Measurements from ENCODE around the gene TRPT1.

Gene TRPT1

DNA sequence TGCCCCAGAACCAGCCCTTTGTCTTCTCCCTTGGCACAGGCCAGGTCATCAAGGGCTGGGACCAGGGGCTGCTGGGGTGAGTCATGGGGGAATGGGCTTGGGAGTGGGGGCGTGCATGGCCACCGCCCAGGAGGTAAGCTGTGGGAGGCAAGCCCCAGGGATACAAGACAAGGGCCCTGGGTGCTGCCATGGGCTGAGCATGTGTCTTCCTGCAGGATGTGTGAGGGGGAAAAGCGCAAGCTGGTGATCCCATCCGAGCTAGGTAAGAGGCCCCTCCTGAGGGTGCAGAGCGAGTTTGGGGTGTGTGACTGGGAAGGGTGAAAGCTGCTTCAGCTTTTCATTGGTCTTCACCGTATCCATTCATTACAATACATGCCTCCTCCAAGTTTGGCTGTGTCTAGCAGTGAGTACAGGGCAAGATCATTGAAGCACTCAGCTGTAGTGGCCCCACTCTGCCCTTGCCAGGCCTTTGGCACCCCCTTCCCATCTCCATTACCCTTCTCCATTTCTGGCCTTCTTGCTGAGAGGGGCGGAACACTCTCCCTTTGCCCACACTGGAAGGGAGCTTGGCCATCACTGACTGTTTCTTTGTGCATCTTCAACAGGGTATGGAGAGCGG is 17.4 kb upstream of the TRPT1 start:
- Mint-ChIP-seq H3K27me3 (ENCODE audit: low read depth) (no peaks in the 10 kb centered on the region), H3K27ac (peak overlapping the region; percentile 67), H3K36me3 (ENCODE audit: low read depth) (peaks cover 6% of the 10 kb centered on the region), H3K4me3 (peak overlapping the region; percentile 95), H3K4me1 (ENCODE audit: low read depth) (peaks cover 29% of the 10 kb centered on the region), H3K9me3 (no peaks in the 10 kb centered on the region)

DNA sequence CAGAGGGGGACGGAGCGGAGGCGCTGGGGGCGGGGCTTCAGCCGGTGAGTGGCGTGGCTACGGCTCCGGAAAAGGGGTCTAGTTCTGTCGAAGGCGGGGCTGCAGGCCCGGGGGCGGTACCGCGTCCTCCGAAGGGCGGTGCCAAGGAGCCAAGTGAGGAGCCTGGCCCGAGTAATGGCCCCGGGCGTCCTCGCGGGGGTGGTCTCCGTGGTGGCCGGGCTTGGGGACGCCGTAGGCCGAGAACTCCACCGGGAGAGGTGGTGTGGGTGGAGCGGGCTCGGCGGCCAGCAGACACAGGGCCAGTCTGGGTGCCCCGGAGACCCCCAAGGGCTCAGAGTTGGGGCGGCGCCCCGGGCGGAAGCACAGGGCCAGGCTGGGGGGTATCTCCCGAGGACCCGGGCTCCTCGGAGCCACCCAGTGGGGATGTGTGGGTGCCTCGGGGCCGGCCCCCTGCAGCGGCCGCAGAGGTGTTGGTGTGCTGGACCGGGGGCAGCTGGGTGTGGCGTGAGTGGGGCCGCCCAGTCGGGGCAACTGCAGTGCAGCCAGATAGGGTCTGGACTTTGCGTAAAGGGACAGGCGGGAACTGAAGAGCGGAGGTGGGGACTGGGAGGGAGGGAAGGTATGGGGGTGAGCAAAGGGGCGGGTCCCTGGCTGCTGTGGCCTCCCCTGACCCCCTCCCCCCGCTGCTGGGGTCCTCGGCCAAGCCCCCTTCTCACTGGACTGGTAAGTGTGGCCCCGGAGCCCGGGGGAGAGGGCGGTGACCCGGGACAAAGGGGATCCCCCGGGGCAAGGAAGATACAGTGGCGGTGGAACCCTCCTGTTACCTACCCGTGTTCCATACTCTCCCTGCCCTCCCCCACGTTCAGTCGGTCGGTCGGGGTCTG is 15.7 kb upstream of the TRPT1 start:
- peaks cover 11% of the 10 kb centered on the region for H3K36me3 Mint-ChIP-seq (ENCODE audit: low read depth)
- H3K27ac Mint-ChIP-seq = peak overlapping the region; percentile 97
- H3K27me3 Mint-ChIP-seq (ENCODE audit: low read depth) = no peaks in the 10 kb centered on the region
- H3K9me3 Mint-ChIP-seq = no peaks in the 10 kb centered on the region
- peaks cover 24% of the 10 kb centered on the region for H3K4me1 Mint-ChIP-seq (ENCODE audit: low read depth)
- peak overlapping the region; percentile 95 for H3K4me3 Mint-ChIP-seq

DNA sequence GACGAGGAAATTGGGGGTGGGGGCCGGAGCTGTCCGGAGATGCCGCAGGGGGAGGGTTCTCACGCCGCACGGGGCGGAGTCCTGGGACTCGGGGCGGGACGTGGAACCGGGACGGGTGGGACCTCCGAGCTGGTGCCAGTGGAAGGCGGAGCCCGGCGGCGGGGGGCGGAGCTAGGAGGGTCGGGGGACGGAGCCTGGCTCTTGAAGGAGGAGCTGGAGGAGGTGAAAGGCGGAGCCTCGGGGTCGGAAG is 15.2 kb upstream of the TRPT1 start:
- Mint-ChIP-seq H3K36me3 (ENCODE audit: low read depth) (peaks cover 11% of the 10 kb centered on the region), H3K9me3 (no peaks in the 10 kb centered on the region), H3K27me3 (ENCODE audit: low read depth) (no peaks in the 10 kb centered on the region), H3K27ac (peak overlapping the region; percentile 97), H3K4me3 (peak overlapping the region; percentile 95), H3K4me1 (ENCODE audit: low read depth) (peaks cover 24% of the 10 kb centered on the region)

DNA sequence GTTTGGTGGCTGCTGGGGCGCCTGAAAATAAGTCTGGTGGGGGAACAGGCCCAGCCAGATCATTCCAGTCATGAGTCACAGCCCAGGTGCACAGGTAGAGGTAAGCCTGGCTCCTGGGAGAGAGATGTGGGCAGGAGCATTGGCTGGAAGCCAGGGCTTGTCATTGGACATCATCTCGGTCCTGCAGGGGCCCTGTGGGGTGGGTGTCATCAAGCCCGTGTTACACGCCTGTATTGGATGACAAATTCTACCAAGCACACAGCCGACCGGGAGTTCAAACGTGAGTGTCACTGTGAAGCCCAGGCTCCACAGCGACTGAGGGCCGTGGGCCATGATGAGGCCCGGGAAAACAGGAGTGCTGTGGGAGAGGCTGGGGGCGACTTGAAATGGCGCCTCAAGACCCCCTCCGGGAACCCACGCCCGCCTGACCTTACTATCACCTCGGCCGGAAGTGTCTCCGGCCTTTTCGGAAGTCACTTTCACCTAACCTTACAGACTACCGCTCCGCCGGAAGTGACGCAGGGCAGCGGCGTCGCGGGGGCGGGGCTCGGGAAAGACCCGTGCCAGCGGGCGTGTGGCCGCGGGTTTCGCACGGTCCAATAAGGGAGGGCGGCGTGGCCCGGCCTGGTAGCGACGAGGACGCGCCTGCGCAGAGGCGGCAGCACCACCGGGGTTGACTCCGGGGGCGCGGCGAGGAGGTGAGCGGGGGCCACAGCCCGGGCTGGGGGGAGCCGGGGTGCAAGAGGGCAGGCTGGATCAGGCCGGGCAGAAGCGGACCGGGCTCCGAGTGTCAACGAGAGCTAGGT is 14.7 kb upstream of the TRPT1 start, which contains the start of gene FKBP2:
FKBP2 (plus strand) TSS at position 661 of the 806 bp plus-strand sequence. CDS start 1,293 bp downstream, outside the sequence.
- H3K9me3 Mint-ChIP-seq = no peaks in the 10 kb centered on the region
- H3K27me3 Mint-ChIP-seq (ENCODE audit: low read depth) = no peaks in the 10 kb centered on the region
- H3K4me3 Mint-ChIP-seq = peak within 1 kb of the TSS; percentile 95
- peaks cover 11% of the 10 kb centered on the region for H3K36me3 Mint-ChIP-seq (ENCODE audit: low read depth)
- peak within 1 kb of the TSS; percentile 97 for H3K27ac Mint-ChIP-seq
- peaks cover 24% of the 10 kb centered on the region for H3K4me1 Mint-ChIP-seq (ENCODE audit: low read depth)

DNA sequence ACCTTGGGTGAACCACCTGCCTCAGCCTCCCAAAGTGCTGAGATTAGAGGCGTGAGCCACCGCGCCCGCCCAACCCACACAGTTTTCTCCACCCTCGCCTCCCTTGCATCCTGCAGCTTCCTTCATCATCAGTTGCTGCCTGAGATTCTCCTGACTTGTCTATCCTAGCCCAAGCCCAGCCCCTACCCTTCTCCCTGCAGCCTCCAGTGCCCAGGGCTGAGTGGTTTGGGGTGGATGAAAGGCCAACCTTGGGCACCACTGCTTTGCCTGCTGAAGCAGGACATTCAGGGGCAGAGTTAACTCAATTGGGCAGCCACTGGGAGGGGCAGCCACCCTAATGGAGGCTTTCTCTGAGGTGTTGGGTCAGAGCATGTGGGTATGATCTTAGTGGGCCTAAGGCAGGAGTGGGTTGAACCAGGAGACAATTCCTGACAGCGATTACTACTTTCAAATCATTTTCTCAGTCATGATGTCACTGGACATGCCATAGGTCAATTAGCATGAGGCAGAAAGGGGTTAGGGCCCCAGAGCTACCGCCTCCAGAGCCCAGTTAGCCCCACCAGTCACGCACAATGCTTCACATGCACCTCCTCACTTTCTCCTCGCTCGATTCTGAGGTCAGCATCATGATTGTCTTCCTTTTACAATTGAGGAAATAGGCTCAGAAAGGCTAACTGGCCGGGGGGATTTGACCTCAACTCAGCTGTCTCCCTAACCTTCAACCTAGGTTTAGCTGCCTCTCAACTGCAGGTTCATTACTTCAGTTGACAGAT is 13.9 kb upstream of the TRPT1 start:
- Mint-ChIP-seq H3K36me3 (ENCODE audit: low read depth) (peaks cover 11% of the 10 kb centered on the region), H3K27ac (peak overlapping the region; percentile 97), H3K4me1 (ENCODE audit: low read depth) (peaks cover 27% of the 10 kb centered on the region), H3K9me3 (no peaks in the 10 kb centered on the region), H3K4me3 (peak overlapping the region; percentile 95), H3K27me3 (ENCODE audit: low read depth) (no peaks in the 10 kb centered on the region)

DNA sequence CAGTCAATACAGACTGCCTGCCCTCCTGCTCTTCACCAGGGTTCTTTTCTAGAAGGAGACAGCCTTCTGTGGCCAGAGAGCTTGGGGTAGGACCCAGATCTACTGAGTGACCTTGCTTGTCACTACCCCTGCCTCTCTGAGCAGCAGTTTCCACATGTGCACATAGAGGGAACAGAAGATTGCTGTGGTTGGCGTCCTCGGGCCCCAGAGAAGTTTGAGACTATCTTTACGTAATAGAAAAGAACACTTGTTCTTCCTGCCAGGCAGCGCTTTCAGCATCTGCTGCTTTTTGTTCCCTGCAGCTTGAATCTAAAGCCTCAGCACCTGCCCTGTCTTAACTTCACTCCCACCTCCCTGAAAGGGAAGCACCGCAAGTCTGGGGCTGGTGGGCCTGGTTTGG is 13.0 kb upstream of the TRPT1 start:
- Mint-ChIP-seq H3K36me3 (ENCODE audit: low read depth) (peaks cover 11% of the 10 kb centered on the region), H3K4me3 (no peak overlapping the region), H3K27ac (peak overlapping the region; percentile 52), H3K27me3 (ENCODE audit: low read depth) (no peaks in the 10 kb centered on the region), H3K9me3 (no peaks in the 10 kb centered on the region), H3K4me1 (ENCODE audit: low read depth) (peaks cover 27% of the 10 kb centered on the region)

DNA sequence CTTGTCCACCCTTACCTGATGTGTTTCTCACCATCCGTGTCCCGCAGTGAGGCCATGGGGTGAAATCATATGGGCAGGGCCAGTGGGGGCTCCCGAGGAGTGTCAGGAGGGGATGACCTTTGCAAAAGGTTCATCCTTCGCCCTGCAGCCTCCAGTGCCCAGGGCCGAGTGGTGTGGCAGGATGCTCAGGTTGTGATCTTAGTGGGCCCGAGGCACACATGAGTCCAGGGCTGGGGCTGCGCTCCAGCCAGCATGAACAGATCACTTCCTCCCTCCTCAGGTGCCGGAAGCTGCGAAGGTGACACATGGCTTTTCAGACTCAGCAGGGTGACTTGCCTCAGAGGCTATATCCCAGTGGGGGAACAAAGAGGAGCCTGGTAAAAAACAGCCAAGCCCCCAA is 12.1 kb upstream of the TRPT1 start:
- Mint-ChIP-seq H3K27me3 (ENCODE audit: low read depth) (no peaks in the 10 kb centered on the region), H3K27ac (no peak overlapping the region), H3K36me3 (ENCODE audit: low read depth) (peaks cover 11% of the 10 kb centered on the region), H3K9me3 (no peaks in the 10 kb centered on the region), H3K4me3 (no peak overlapping the region), H3K4me1 (ENCODE audit: low read depth) (peaks cover 28% of the 10 kb centered on the region)

DNA sequence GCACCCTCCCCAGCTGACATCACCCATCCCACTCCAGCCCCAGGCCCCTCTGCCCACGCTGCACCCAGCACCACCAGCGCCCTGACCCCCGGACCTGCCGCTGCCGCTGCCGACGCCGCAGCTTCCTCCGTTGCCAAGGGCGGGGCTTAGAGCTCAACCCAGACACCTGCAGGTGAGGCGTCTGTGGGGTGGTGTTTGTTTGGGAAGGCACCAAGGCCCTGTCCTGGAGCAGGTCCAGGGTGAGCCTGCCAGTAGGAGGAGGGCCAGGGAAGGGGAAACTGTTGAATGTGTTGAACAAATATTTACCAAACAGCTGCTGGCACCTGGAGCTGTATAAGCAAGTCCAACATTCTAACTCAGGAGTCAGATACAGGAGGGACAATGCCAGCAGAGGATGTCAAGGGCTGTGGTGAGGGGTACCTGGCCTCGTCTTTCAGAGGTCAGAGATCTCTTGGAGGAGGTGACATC is 11.5 kb upstream of the TRPT1 start:
- no peak overlapping the region for H3K4me3 Mint-ChIP-seq
- no peaks in the 10 kb centered on the region for H3K9me3 Mint-ChIP-seq
- H3K27me3 Mint-ChIP-seq (ENCODE audit: low read depth) = no peaks in the 10 kb centered on the region
- H3K4me1 Mint-ChIP-seq (ENCODE audit: low read depth) = peaks cover 28% of the 10 kb centered on the region
- no peak overlapping the region for H3K27ac Mint-ChIP-seq
- H3K36me3 Mint-ChIP-seq (ENCODE audit: low read depth) = peaks cover 11% of the 10 kb centered on the region

DNA sequence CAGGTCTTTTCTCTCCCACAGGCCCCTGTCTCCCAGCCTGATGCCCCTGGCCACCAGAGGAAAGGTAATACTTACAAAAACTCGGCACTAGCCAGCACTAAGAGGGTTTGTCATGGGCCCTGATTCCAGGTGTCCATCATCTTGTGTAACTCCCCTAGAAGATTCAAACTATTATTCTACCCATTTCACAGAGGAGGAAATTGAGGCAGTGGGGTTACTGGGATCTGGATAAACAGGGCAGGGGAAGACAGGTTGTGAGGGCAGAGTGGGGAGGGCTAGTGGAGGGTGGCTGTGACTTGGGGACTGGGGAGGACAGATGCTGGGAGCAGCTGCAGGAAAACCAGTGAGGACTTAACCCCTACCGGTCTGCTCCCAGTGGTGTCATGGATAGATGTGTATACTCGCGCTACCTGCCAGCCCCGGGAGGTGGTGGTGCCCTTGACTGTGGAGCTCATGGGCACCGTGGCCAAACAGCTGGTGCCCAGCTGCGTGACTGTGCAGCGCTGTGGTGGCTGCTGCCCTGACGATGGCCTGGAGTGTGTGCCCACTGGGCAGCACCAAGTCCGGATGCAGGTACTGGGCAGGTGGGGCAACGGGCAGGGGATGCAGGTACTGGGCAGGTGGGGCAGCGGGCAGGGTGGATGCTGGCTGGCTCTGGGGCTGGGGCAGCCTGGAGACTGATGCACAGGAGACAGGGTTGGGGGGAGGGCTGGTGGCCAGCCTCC is 9.6 kb upstream of the TRPT1 start:
- Mint-ChIP-seq H3K4me3 (peak overlapping the region; percentile 83), H3K9me3 (no peaks in the 10 kb centered on the region), H3K36me3 (ENCODE audit: low read depth) (peaks cover 11% of the 10 kb centered on the region), H3K4me1 (ENCODE audit: low read depth) (peaks cover 31% of the 10 kb centered on the region), H3K27me3 (ENCODE audit: low read depth) (no peaks in the 10 kb centered on the region), H3K27ac (peak overlapping the region; percentile 57)

DNA sequence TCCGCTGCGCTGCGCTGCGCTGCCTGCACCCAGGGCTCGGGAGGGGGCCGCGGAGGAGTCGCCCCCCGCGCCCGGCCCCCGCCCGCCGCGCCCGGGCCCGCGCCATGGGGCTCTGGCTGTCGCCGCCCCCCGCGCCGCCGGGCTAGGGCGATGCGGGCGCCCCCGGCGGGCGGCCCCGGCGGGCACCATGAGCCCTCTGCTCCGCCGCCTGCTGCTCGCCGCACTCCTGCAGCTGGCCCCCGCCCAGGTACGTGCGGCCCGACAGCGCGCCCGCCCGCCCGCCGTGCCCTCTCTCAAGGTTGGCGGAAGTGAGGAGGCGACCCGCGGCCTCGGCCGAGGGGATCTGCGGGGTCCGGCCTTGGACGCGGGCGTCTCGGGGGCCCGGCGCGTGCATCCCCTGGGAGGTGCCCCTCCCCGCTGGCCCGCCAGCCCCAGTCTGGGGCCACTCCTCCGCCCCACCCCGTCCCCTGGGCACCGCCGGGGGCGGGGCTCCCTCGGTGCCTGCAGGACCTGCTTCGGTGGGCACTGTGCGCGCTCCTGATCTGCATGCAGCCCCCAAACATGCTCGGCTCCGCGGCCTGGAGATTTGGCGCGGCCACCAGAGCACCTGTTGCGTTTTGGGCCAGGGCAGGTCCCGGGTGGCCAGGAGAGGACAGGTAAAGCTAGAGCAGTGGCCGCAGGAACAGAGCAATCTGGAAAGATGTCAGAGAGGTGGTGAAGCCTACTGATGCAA is 8.8 kb upstream of the TRPT1 start:
- Mint-ChIP-seq H3K4me3 (peak overlapping the region; percentile 83), H3K4me1 (ENCODE audit: low read depth) (peaks cover 28% of the 10 kb centered on the region), H3K27me3 (ENCODE audit: low read depth) (no peaks in the 10 kb centered on the region), H3K36me3 (ENCODE audit: low read depth) (peaks cover 9% of the 10 kb centered on the region), H3K27ac (peak overlapping the region; percentile 8), H3K9me3 (no peaks in the 10 kb centered on the region)

DNA sequence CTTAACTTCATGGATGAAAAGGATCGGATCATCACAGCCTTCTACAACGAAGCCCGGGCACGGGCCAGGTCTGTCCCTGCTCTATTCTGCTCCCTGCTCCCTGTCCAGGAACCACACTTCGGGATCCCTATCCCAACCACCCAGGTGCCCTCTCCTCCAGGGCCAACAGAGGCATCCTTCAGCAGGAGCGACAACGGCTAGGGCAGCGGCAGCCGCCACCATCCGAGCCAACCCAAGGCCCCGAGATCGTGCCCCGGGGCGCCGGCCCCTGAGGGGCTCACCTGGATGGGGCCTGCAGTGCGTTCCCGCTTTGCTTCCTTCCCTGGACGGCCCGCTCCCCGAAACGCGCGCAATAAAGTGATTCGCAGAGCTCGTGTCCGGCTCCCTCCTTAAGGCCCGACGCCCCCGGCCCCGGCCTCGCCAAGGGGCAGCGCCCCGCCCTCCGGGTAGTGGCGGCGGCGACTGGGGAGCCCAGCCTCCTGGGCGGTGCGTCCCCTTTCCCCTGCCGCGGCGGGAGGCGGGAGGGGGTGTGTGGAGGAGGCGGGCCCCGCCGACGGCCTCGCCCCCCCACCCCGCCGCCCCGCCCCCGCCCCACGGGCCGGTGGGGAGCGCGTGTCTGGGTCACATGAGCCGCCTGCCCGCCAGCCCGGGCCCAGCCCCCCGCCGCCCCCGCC is 8.1 kb upstream of the TRPT1 start, which contains the start of gene VEGFB:
VEGFB (plus strand) TSS at position 672 of the 674 bp plus-strand sequence. CDS start 250 bp downstream, outside the sequence.
- H3K27ac Mint-ChIP-seq = peak within 1 kb of the TSS; percentile 57
- no peaks in the 10 kb centered on the region for H3K9me3 Mint-ChIP-seq
- H3K4me1 Mint-ChIP-seq (ENCODE audit: low read depth) = peaks cover 33% of the 10 kb centered on the region
- H3K27me3 Mint-ChIP-seq (ENCODE audit: low read depth) = no peaks in the 10 kb centered on the region
- peaks cover 9% of the 10 kb centered on the region for H3K36me3 Mint-ChIP-seq (ENCODE audit: low read depth)
- H3K4me3 Mint-ChIP-seq = peak within 1 kb of the TSS; percentile 83

DNA sequence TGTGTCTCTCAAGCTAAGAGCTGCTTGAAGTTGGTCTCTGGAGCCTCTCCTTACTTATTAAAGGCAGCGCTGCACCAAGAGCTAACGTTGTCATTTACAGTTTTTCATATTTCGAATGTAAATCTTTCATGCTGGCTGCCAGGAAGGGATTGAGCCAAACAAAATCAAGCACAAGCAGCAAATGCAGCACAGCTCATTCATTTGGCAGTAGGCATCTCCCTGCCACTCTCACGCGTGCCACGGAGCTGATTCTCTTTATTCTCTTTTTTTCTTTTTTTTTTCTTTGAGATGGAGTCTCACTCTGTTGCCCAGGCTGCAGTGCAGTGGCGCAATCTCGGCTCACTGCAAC is 7.0 kb upstream of the TRPT1 start:
- Mint-ChIP-seq H3K27me3 (ENCODE audit: low read depth) (no peaks in the 10 kb centered on the region), H3K4me1 (ENCODE audit: low read depth) (peaks cover 31% of the 10 kb centered on the region), H3K36me3 (ENCODE audit: low read depth) (peaks cover 2% of the 10 kb centered on the region), H3K9me3 (no peaks in the 10 kb centered on the region), H3K4me3 (peak overlapping the region; percentile 60), H3K27ac (no peak overlapping the region)
